ENCODE results near the gene MAML2. TPM values are rescaled to one million over a fixed set of nuclear protein-coding genes. Genes with fewer than 3 reads are reported as not detected.

The MAML2 gene
- total and polyA plus RNA-seq, 2 of the 13 experiments (the other 11 are each of a cell fraction or from before 2014, with no cell fraction given), result 2.3 to 25.9 TPM

DNA sequence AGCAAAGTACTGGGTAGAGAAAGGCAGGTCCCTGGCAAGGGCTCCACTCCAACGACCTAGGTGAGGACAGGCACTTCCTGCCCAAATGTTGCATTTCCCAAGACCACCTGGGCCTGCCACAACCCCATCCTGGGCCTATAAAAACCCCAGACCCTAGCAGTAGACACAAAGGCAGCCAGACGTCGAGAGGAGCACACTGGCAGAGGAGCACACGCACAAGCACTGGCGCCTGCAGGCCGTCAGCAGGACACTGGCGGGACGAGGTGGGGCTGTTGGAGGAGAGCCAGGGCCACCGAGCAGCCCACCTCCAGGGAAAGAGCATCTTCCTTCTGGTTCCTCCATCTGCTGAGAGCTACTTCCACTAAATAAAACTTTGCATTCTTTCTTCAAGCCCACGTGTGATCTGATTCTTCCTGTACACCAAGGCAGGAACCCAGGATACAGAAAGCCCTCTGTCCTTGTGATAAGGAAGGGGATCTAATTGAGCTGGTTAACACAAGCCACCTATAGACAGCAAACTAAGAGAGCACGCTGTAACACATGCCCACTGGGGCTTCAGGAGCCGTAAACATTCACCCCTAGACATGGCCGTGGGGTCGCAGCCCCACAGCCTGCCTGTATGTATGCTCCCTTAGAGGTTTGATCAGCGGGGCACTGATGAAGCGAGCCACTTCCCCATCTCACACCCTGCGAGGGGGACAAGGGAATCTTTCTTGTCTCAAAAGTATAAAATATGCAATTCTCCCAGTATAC, 329.4 kb downstream of the MAML2 start (continued):
- TF ChIP-seq, protein P1, sequence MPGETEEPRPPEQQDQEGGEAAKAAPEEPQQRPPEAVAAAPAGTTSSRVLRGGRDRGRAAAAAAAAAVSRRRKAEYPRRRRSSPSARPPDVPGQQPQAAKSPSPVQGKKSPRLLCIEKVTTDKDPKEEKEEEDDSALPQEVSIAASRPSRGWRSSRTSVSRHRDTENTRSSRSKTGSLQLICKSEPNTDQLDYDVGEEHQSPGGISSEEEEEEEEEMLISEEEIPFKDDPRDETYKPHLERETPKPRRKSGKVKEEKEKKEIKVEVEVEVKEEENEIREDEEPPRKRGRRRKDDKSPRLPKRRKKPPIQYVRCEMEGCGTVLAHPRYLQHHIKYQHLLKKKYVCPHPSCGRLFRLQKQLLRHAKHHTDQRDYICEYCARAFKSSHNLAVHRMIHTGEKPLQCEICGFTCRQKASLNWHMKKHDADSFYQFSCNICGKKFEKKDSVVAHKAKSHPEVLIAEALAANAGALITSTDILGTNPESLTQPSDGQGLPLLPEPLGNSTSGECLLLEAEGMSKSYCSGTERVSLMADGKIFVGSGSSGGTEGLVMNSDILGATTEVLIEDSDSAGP (CRISPR knock-in tag; IDR thresholded peaks at IDR 0.05; ENCODE audit: borderline replicate concordance), result peak; percentile 73
- no peak for TF ChIP-seq MAF1 (CRISPR knock-in tag; IDR thresholded peaks at IDR 0.05; ENCODE audit: borderline replicate concordance)
- 0 out of 2 replicates have a peak, but pooled peaks have one; percentile 9 for TF ChIP-seq TARDBP (CRISPR knock-in tag; IDR thresholded peaks at IDR 0.05)
- TF ChIP-seq ZNF629 (CRISPR knock-in tag; conservative IDR thresholded peaks at IDR 0.05), result 0 out of 2 replicates have a peak, but pooled peaks have one; percentile 24
- peak; percentile 82; the same call in 1 of the 2 replicates for TF ChIP-seq ZBTB4 (CRISPR knock-in tag; IDR thresholded peaks at IDR 0.05; ENCODE audit: borderline replicate concordance)
- no peak for TF ChIP-seq MTF1 (CRISPR knock-in tag; IDR thresholded peaks at IDR 0.05)
- peak; percentile 30 for TF ChIP-seq PRPF4 (IDR thresholded peaks at IDR 0.05; ENCODE audit: low read depth, low read length, poor library complexity, severe bottlenecking)
- TF ChIP-seq ZSCAN21 (CRISPR knock-in tag; IDR thresholded peaks at IDR 0.05; ENCODE audit: borderline replicate concordance), result 0 out of 2 replicates have a peak, but pooled peaks have one; percentile 15
- 0 out of 2 replicates have a peak, but pooled peaks have one; percentile 57 for TF ChIP-seq ZNF232 (CRISPR knock-in tag; IDR thresholded peaks at IDR 0.05; ENCODE audit: borderline replicate concordance)
- TF ChIP-seq HDAC6 (IDR thresholded peaks at IDR 0.05; ENCODE audit: low read depth, low read length), result no peak
- TF ChIP-seq NFKB2 (CRISPR knock-in tag; IDR thresholded peaks at IDR 0.05; ENCODE audit: borderline replicate concordance), result peak; percentile 12; the same call in 1 of the 2 replicates
- no peak for TF ChIP-seq THYN1 (CRISPR knock-in tag; IDR thresholded peaks at IDR 0.05; ENCODE audit: borderline replicate concordance, low read depth)
- peak; percentile 24 for TF ChIP-seq MAX (IDR thresholded peaks at IDR 0.05)
- peak; percentile 97 for TF ChIP-seq ZBTB33 (CRISPR knock-in tag; IDR thresholded peaks at IDR 0.05)
- TF ChIP-seq, protein P2, sequence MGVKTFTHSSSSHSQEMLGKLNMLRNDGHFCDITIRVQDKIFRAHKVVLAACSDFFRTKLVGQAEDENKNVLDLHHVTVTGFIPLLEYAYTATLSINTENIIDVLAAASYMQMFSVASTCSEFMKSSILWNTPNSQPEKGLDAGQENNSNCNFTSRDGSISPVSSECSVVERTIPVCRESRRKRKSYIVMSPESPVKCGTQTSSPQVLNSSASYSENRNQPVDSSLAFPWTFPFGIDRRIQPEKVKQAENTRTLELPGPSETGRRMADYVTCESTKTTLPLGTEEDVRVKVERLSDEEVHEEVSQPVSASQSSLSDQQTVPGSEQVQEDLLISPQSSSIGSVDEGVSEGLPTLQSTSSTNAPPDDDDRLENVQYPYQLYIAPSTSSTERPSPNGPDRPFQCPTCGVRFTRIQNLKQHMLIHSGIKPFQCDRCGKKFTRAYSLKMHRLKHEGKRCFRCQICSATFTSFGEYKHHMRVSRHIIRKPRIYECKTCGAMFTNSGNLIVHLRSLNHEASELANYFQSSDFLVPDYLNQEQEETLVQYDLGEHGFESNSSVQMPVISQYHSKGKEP (CRISPR knock-in tag; IDR thresholded peaks at IDR 0.05), result no peak
- 0 out of 2 replicates have a peak, but pooled peaks have one; percentile 7 for TF ChIP-seq KDM4B (CRISPR knock-in tag; IDR thresholded peaks at IDR 0.05)
